C4-2B (cell line): ENCODE results near the gene TMEM191C.
"Not testable (repeated sequence)": the region's sequence is repeated elsewhere in the genome, so short reads cannot be mapped to it uniquely, and the experiment has no call there.

Experiments
- ZFX ChIP-seq: fragments of 450-650 bp; IDR thresholded peaks from 2 replicates; pipeline ENCODE4 v1.6.1; 2017
- TF ChIP-seq, protein P1 (sequence below): fragments of 450-650 bp; conservative IDR thresholded peaks from 2 replicates; pipeline ENCODE4 v1.5.1; 2017; ENCODE audit warnings: mild to moderate bottlenecking

DNA sequence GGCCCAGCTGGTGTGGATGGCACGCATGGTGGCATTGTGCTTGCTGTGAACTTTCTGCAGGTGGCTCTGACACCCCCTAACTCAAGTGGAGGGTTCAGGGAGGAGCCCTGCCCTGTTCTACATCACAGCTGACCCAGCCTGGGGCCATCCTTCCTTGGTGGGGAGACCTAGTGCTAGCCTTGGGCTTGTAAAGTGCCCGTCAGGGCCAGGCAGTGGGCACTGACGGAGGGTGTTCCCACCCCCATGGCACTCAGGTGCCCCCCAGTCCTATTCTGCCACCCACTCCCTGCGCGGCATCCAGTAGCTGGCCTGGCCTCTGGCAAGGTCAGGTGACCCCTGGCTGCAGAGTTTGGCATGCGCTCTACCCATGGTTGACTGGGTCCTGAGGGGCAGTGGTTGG, 26.0 kb upstream of the TMEM191C start:
- TF ChIP-seq, protein P1, sequence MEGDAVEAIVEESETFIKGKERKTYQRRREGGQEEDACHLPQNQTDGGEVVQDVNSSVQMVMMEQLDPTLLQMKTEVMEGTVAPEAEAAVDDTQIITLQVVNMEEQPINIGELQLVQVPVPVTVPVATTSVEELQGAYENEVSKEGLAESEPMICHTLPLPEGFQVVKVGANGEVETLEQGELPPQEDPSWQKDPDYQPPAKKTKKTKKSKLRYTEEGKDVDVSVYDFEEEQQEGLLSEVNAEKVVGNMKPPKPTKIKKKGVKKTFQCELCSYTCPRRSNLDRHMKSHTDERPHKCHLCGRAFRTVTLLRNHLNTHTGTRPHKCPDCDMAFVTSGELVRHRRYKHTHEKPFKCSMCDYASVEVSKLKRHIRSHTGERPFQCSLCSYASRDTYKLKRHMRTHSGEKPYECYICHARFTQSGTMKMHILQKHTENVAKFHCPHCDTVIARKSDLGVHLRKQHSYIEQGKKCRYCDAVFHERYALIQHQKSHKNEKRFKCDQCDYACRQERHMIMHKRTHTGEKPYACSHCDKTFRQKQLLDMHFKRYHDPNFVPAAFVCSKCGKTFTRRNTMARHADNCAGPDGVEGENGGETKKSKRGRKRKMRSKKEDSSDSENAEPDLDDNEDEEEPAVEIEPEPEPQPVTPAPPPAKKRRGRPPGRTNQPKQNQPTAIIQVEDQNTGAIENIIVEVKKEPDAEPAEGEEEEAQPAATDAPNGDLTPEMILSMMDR: not testable (repeated sequence)
- not testable (repeated sequence) for TF ChIP-seq ZFX
